HG03097 (cell line): ENCODE results near the gene AQP6.

ENCODE experiments used
- ATAC-seq: cut with Tn5 transposase; IDR thresholded peaks from one replicate; pipeline ENCODE4 v1.9.1; 2021; ENCODE audit not compliant: unreplicated experiment, low FRiP score

The AQP6 gene

DNA sequence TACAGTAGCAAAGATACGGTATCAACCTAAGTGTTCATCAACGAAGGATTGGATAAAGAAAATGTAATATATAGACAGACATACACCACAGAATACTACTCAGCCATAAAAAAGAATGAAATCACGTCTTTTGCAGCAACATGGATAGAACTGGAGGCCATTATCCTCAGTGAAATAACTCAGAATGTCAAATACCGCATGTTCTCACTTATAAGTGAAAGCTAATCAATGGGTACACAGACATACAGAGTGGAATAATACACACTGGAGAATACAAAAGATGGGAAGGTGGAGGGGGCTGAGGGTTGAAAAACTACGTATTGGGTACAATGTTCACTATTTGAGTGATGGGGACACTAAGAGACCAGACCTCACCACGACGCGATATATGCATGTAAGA is 51.5 kb downstream of the AQP6 start:
- ATAC-seq, result no peak

- peak; percentile 14 for ATAC-seq
These were observed 52.0 kb downstream of the AQP6 start for GRCh38 chr12:50024805-50025186.

- ATAC-seq, result peak; percentile 94
These were observed 52.7 kb downstream of the AQP6 start, which contains the start of gene RACGAP1 for GRCh38 chr12:50025187-50026059. RACGAP1 (minus strand) TSS chr12:50025494; CDS start chr12:50016715, 8,779 bp downstream.

GRCh38 chr12:50026691-50027090 is 53.9 kb downstream of the AQP6 start:
- ATAC-seq, result no peak
